Measurements from ENCODE around the gene VAPA.
A peak's percentile ranks its signal among the peaks of the same experiment; 100 is the strongest.

VAPA gene

GRCh38 chr18:10003281-10003680, 89.5 kb downstream of the VAPA start:
- no peak overlapping the region for H3K4me2 ChIP-seq (ENCODE audit: insufficient read depth, low read length, poor library complexity, severe bottlenecking)
- H2BK5ac ChIP-seq (ENCODE audit: low read length): no peak overlapping the region
- no peak overlapping the region for H3K23ac ChIP-seq (ENCODE audit: low read depth, low read length, poor library complexity)
- no peak overlapping the region for H3K9ac ChIP-seq (ENCODE audit: low read depth, low read length, poor library complexity)
- H3K4me3 ChIP-seq (ENCODE audit: low read length in 2 of 2): no peak overlapping the region
- no peak overlapping the region for H3K27ac ChIP-seq (replicated peaks; ENCODE audit: low read length)
- H3K4ac ChIP-seq (ENCODE audit: low read length): no peak overlapping the region
- H3K4me1 ChIP-seq (ENCODE audit: control insufficient read depth in 2 of 2, insufficient read depth in 1 of 2, low read depth in 1 of 2, low read length in 2 of 2): no peaks in the 10 kb centered on the region
- H3K27me3 ChIP-seq (ENCODE audit: control insufficient read depth in 3 of 3, insufficient read depth in 3 of 3, low read depth in 1 of 3, low read length in 3 of 3): no peaks in the 10 kb centered on the region
- no peak overlapping the region for H4K8ac ChIP-seq (ENCODE audit: low read depth, low read length)
- no peaks in the 10 kb centered on the region for H3K36me3 ChIP-seq (replicated peaks in 1 of 2; ENCODE audit: control insufficient read depth in 2 of 2, insufficient read depth in 2 of 2, low read length in 2 of 2)
- no peak overlapping the region for H4K91ac ChIP-seq (ENCODE audit: low read depth, low read length, poor library complexity)
- H3K14ac ChIP-seq (ENCODE audit: low read length): no peak overlapping the region
- no peak overlapping the region for H2BK120ac ChIP-seq (ENCODE audit: low read depth, low read length)
- DNase-seq (ENCODE audit: low spot score): no peak
- H3K9me3 ChIP-seq (replicated peaks in 1 of 2; ENCODE audit: control insufficient read depth in 2 of 2, insufficient read depth in 1 of 2, low read depth in 1 of 2, low read length in 2 of 2): peaks cover 0 to 2% of the 10 kb centered on the region in 2 donors
- no peak overlapping the region for H2BK12ac ChIP-seq (ENCODE audit: low read length)
- H3K18ac ChIP-seq (ENCODE audit: low read length): no peak overlapping the region
- WGBS, 2 donors (ENCODE audit: extremely low coverage in 2 of 2, insufficient read length in 2 of 2, insufficient replicate concordance in 1 of 2): no CpG with 5 or more reads among the region's 1 CpG
- H2AFZ ChIP-seq (ENCODE audit: low read length): no peak overlapping the region
- H3K79me1 ChIP-seq (ENCODE audit: low read depth, low read length): peaks cover 2% of the 10 kb centered on the region
- no peak overlapping the region for H2AK5ac ChIP-seq (ENCODE audit: low read depth, low read length)
- H2BK15ac ChIP-seq (ENCODE audit: low read length): no peak overlapping the region

DNA sequence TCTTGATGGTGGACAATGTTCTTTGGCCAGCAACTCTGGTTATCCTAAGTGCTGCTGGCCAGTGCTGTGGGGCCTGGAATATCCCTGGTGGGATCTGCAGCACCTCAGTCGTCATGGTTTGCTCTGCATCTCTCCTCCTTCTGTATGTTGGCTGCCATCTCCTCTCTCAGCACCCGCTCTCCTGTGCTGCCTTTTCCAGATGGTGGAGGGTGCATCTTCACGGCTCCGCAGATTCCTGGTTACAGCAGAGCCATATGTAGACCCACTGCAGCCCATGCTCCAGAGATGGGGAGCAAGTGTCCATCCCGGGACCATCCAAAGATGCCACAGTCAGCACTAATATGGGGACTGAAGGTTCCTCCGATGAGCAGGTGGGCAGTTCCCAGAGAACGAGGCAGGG, 90.0 kb downstream of the VAPA start:
- Histone ChIP-seq H3K36me3 (replicated peaks in 1 of 2; ENCODE audit: control insufficient read depth in 2 of 2, insufficient read depth in 2 of 2, low read length in 2 of 2) (no peaks in the 10 kb centered on the region), H4K91ac (ENCODE audit: low read depth, low read length, poor library complexity) (no peak overlapping the region), H3K18ac (ENCODE audit: low read length) (peak overlapping the region; percentile 23), H3K23ac (ENCODE audit: low read depth, low read length, poor library complexity) (no peak overlapping the region), H3K4me1 (ENCODE audit: control insufficient read depth in 2 of 2, insufficient read depth in 1 of 2, low read depth in 1 of 2, low read length in 2 of 2) (no peaks in the 10 kb centered on the region), H4K8ac (ENCODE audit: low read depth, low read length) (no peak overlapping the region), H2BK120ac (ENCODE audit: low read depth, low read length) (no peak overlapping the region), H3K14ac (ENCODE audit: low read length) (no peak overlapping the region), H3K4me3 (ENCODE audit: low read length in 2 of 2) (no peak overlapping the region), H3K4ac (ENCODE audit: low read length) (no peak overlapping the region), H2BK5ac (ENCODE audit: low read length) (no peak overlapping the region), H2AFZ (ENCODE audit: low read length) (no peak overlapping the region), H2BK15ac (ENCODE audit: low read length) (no peak overlapping the region), H2AK5ac (ENCODE audit: low read depth, low read length) (no peak overlapping the region), H3K9me3 (replicated peaks in 1 of 2; ENCODE audit: control insufficient read depth in 2 of 2, insufficient read depth in 1 of 2, low read depth in 1 of 2, low read length in 2 of 2) (no peaks in the 10 kb centered on the region), H3K9ac (ENCODE audit: low read depth, low read length, poor library complexity) (peak overlapping the region; percentile 68), H3K27me3 (ENCODE audit: control insufficient read depth in 3 of 3, insufficient read depth in 3 of 3, low read depth in 1 of 3, low read length in 3 of 3) (no peaks in the 10 kb centered on the region), H3K79me1 (ENCODE audit: low read depth, low read length) (peaks cover 2% of the 10 kb centered on the region), H3K4me2 (ENCODE audit: insufficient read depth, low read length, poor library complexity, severe bottlenecking) (no peak overlapping the region), H3K27ac (replicated peaks; ENCODE audit: low read length) (no peak overlapping the region), H2BK12ac (ENCODE audit: low read length) (no peak overlapping the region)
- no peak for DNase-seq (ENCODE audit: low spot score)
- no CpG with 5 or more reads among the region's 7 CpGs for WGBS, 2 donors (ENCODE audit: extremely low coverage in 2 of 2, insufficient read length in 2 of 2, insufficient replicate concordance in 1 of 2)

- Histone ChIP-seq H3K27me3 (ENCODE audit: control insufficient read depth in 3 of 3, insufficient read depth in 3 of 3, low read depth in 1 of 3, low read length in 3 of 3) (no peaks in the 10 kb centered on the region), H2BK5ac (ENCODE audit: low read length) (no peak overlapping the region), H2BK120ac (ENCODE audit: low read depth, low read length) (no peak overlapping the region), H3K4me3 (ENCODE audit: low read length in 2 of 2) (no peak overlapping the region), H3K27ac (replicated peaks; ENCODE audit: low read length) (no peak overlapping the region), H3K9ac (ENCODE audit: low read depth, low read length, poor library complexity) (no peak overlapping the region), H2BK12ac (ENCODE audit: low read length) (no peak overlapping the region), H4K8ac (ENCODE audit: low read depth, low read length) (no peak overlapping the region), H2AFZ (ENCODE audit: low read length) (no peak overlapping the region), H3K14ac (ENCODE audit: low read length) (no peak overlapping the region), H3K23ac (ENCODE audit: low read depth, low read length, poor library complexity) (no peak overlapping the region), H3K18ac (ENCODE audit: low read length) (no peak overlapping the region), H3K36me3 (replicated peaks in 1 of 2; ENCODE audit: control insufficient read depth in 2 of 2, insufficient read depth in 2 of 2, low read length in 2 of 2) (no peaks in the 10 kb centered on the region), H3K4ac (ENCODE audit: low read length) (no peak overlapping the region), H4K91ac (ENCODE audit: low read depth, low read length, poor library complexity) (no peak overlapping the region), H3K4me2 (ENCODE audit: insufficient read depth, low read length, poor library complexity, severe bottlenecking) (no peak overlapping the region), H2BK15ac (ENCODE audit: low read length) (no peak overlapping the region), H3K4me1 (ENCODE audit: control insufficient read depth in 2 of 2, insufficient read depth in 1 of 2, low read depth in 1 of 2, low read length in 2 of 2) (no peaks in the 10 kb centered on the region), H3K79me1 (ENCODE audit: low read depth, low read length) (peaks cover 2% of the 10 kb centered on the region), H2AK5ac (ENCODE audit: low read depth, low read length) (no peak overlapping the region), H3K9me3 (replicated peaks in 1 of 2; ENCODE audit: control insufficient read depth in 2 of 2, insufficient read depth in 1 of 2, low read depth in 1 of 2, low read length in 2 of 2) (no peaks in the 10 kb centered on the region)
- no CpG with 5 or more reads among the region's 4 CpGs for WGBS, 2 donors (ENCODE audit: extremely low coverage in 2 of 2, insufficient read length in 2 of 2, insufficient replicate concordance in 1 of 2)
- no peak for DNase-seq (ENCODE audit: low spot score)
These were observed 92.6 kb downstream of the VAPA start for GRCh38 chr18:10006311-10006893.

GRCh38 chr18:10008006-10008647, 94.3 kb downstream of the VAPA start:
- no peak overlapping the region for H2AK5ac ChIP-seq (ENCODE audit: low read depth, low read length)
- no peaks in the 10 kb centered on the region for H3K27me3 ChIP-seq (ENCODE audit: control insufficient read depth in 3 of 3, insufficient read depth in 3 of 3, low read depth in 1 of 3, low read length in 3 of 3)
- DNase-seq (ENCODE audit: low spot score): no peak
- no peak overlapping the region for H2BK15ac ChIP-seq (ENCODE audit: low read length)
- no peak overlapping the region for H3K18ac ChIP-seq (ENCODE audit: low read length)
- 100% methylated on average over 1 to 2 of the region's 3 CpGs for WGBS, 2 donors (ENCODE audit: extremely low coverage in 2 of 2, insufficient read length in 2 of 2, insufficient replicate concordance in 1 of 2)
- H3K23ac ChIP-seq (ENCODE audit: low read depth, low read length, poor library complexity): no peak overlapping the region
- H3K14ac ChIP-seq (ENCODE audit: low read length): no peak overlapping the region
- H4K8ac ChIP-seq (ENCODE audit: low read depth, low read length): peak overlapping the region; percentile 27
- no peak overlapping the region for H3K9ac ChIP-seq (ENCODE audit: low read depth, low read length, poor library complexity)
- no peak overlapping the region for H3K4ac ChIP-seq (ENCODE audit: low read length)
- H2BK5ac ChIP-seq (ENCODE audit: low read length): no peak overlapping the region
- H3K36me3 ChIP-seq (replicated peaks in 1 of 2; ENCODE audit: control insufficient read depth in 2 of 2, insufficient read depth in 2 of 2, low read length in 2 of 2): no peaks in the 10 kb centered on the region
- H4K91ac ChIP-seq (ENCODE audit: low read depth, low read length, poor library complexity): no peak overlapping the region
- no peak overlapping the region for H3K4me2 ChIP-seq (ENCODE audit: insufficient read depth, low read length, poor library complexity, severe bottlenecking)
- H3K27ac ChIP-seq (replicated peaks; ENCODE audit: low read length): no peak overlapping the region
- H3K4me3 ChIP-seq (ENCODE audit: low read length in 2 of 2): no peak overlapping the region
- H2BK12ac ChIP-seq (ENCODE audit: low read length): no peak overlapping the region
- H3K9me3 ChIP-seq (replicated peaks in 1 of 2; ENCODE audit: control insufficient read depth in 2 of 2, insufficient read depth in 1 of 2, low read depth in 1 of 2, low read length in 2 of 2): no peaks in the 10 kb centered on the region
- no peaks in the 10 kb centered on the region for H3K4me1 ChIP-seq (ENCODE audit: control insufficient read depth in 2 of 2, insufficient read depth in 1 of 2, low read depth in 1 of 2, low read length in 2 of 2)
- no peak overlapping the region for H2AFZ ChIP-seq (ENCODE audit: low read length)
- no peak overlapping the region for H2BK120ac ChIP-seq (ENCODE audit: low read depth, low read length)
- H3K79me1 ChIP-seq (ENCODE audit: low read depth, low read length): peaks cover 2% of the 10 kb centered on the region
